GM19328 (cell line): ENCODE results near the gene CRYL1.

Source experiments
- ATAC-seq: cut with Tn5 transposase; IDR thresholded peaks from one replicate; pipeline ENCODE4 v1.9.1; 2021; ENCODE audit warnings: mild to moderate bottlenecking, moderate library complexity; ENCODE audit not compliant: unreplicated experiment

CRYL1 gene

GRCh38 chr13:20387006-20387405 is 138.7 kb downstream of the CRYL1 start:
- no peak for ATAC-seq

- ATAC-seq: no peak
These were observed 142.6 kb downstream of the CRYL1 start for GRCh38 chr13:20383058-20383457.

GRCh38 chr13:20381401-20381800 is 144.3 kb downstream of the CRYL1 start:
- ATAC-seq: no peak

- no peak for ATAC-seq
These were observed 146.9 kb downstream of the CRYL1 start for GRCh38 chr13:20378721-20379120.

GRCh38 chr13:20377720-20378119 is 147.9 kb downstream of the CRYL1 start:
- no peak for ATAC-seq

GRCh38 chr13:20375871-20376270 is 149.8 kb downstream of the CRYL1 start:
- no peak for ATAC-seq

- no peak for ATAC-seq
These were observed 151.8 kb downstream of the CRYL1 start for GRCh38 chr13:20373861-20374260.

- no peak for ATAC-seq
These were observed 153.8 kb downstream of the CRYL1 start for GRCh38 chr13:20371825-20372224.

- no peak for ATAC-seq
These were observed 154.7 kb downstream of the CRYL1 start for GRCh38 chr13:20370815-20371421.

- ATAC-seq: peak; percentile 78
These were observed 155.7 kb downstream of the CRYL1 start for GRCh38 chr13:20369886-20370361.

GRCh38 chr13:20366056-20366455 is 159.6 kb downstream of the CRYL1 start:
- ATAC-seq: no peak

- ATAC-seq: no peak
These were observed 162.1 kb downstream of the CRYL1 start for GRCh38 chr13:20363603-20364002.

GRCh38 chr13:20363172-20363571 is 162.5 kb downstream of the CRYL1 start:
- ATAC-seq: no peak

GRCh38 chr13:20362484-20363041 is 163.1 kb downstream of the CRYL1 start:
- no peak for ATAC-seq

- ATAC-seq: no peak
These were observed 164.7 kb downstream of the CRYL1 start for GRCh38 chr13:20360835-20361412.

GRCh38 chr13:20360041-20360491 is 165.6 kb downstream of the CRYL1 start:
- ATAC-seq: no peak

GRCh38 chr13:20359335-20359734 is 166.3 kb downstream of the CRYL1 start:
- no peak for ATAC-seq

- ATAC-seq: no peak
These were observed 167.6 kb downstream of the CRYL1 start for GRCh38 chr13:20358022-20358421.

- no peak for ATAC-seq
These were observed 169.2 kb downstream of the CRYL1 start for GRCh38 chr13:20356444-20356843.

- ATAC-seq: no peak
These were observed 170.9 kb downstream of the CRYL1 start for GRCh38 chr13:20354722-20355121.

GRCh38 chr13:20353973-20354372 is 171.7 kb downstream of the CRYL1 start:
- ATAC-seq: no peak
